Right atrium auricular region (tissue), 2 donors: ENCODE results near the gene PLBD1. TPM values are rescaled to one million over a fixed set of nuclear protein-coding genes. Genes with fewer than 3 reads are reported as not detected.

ENCODE experiments used
- DNase-seq: peaks from one replicate; pipeline ENCODE4 v3.0.0-alpha.2; 2019; ENCODE audit warnings: low spot score
- H3K27ac ChIP-seq, 2 donors: fragments of 200-600 bp; sonication (generic); 1 replicate in 1 of 2; 2 replicates in 1 of 2; pipeline ENCODE4 v1.5.1; 2016 to 2019
- H3K27me3 ChIP-seq, 2 donors: fragments of 200-600 bp; sonication (generic); one replicate each; pipeline versions ENCODE4 v1.5.1 to v1.6.0; 2017 to 2019
- H3K36me3 ChIP-seq: fragments of 200-600 bp; sonication (generic); one replicate; pipeline ENCODE4 v1.5.1; 2016
- H3K4me1 ChIP-seq, 2 donors: fragments of 200-600 bp; sonication (generic); one replicate each; pipeline versions ENCODE4 v1.5.1 to v1.6.0; 2017 to 2019
- H3K4me3 ChIP-seq, 2 donors: fragments of 200-600 bp; sonication (generic); 1 replicate in 1 of 2; 2 replicates in 1 of 2; pipeline ENCODE4 v1.5.1; 2017 to 2019; ENCODE audit warnings: mild to moderate bottlenecking in 1 of 2, moderate library complexity in 1 of 2
- H3K9me3 ChIP-seq, 2 donors: fragments of 200-600 bp; sonication (generic); one replicate each; pipeline ENCODE4 v1.5.1; 2019
- total RNA-seq, 2 donors: library from RNA; depleted of rRNA; stranded (reverse); fragments of >200 nt; gene quantifications; one replicate each; pipeline ENCODE4 v1.1.0, GENCODE V29; 2016
- TF ChIP-seq, protein P1 (sequence below), 2 donors: fragments of 200-600 bp; sonication (generic); IDR thresholded peaks; one replicate each; pipeline ENCODE4 v1.5.1; 2019; ENCODE audit warnings: antibody characterized with exemption in 2 of 2

Gene PLBD1, protein sequence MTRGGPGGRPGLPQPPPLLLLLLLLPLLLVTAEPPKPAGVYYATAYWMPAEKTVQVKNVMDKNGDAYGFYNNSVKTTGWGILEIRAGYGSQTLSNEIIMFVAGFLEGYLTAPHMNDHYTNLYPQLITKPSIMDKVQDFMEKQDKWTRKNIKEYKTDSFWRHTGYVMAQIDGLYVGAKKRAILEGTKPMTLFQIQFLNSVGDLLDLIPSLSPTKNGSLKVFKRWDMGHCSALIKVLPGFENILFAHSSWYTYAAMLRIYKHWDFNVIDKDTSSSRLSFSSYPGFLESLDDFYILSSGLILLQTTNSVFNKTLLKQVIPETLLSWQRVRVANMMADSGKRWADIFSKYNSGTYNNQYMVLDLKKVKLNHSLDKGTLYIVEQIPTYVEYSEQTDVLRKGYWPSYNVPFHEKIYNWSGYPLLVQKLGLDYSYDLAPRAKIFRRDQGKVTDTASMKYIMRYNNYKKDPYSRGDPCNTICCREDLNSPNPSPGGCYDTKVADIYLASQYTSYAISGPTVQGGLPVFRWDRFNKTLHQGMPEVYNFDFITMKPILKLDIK
- total RNA-seq = 10 to 100 TPM; 15.1 to 21.5 TPM

DNA sequence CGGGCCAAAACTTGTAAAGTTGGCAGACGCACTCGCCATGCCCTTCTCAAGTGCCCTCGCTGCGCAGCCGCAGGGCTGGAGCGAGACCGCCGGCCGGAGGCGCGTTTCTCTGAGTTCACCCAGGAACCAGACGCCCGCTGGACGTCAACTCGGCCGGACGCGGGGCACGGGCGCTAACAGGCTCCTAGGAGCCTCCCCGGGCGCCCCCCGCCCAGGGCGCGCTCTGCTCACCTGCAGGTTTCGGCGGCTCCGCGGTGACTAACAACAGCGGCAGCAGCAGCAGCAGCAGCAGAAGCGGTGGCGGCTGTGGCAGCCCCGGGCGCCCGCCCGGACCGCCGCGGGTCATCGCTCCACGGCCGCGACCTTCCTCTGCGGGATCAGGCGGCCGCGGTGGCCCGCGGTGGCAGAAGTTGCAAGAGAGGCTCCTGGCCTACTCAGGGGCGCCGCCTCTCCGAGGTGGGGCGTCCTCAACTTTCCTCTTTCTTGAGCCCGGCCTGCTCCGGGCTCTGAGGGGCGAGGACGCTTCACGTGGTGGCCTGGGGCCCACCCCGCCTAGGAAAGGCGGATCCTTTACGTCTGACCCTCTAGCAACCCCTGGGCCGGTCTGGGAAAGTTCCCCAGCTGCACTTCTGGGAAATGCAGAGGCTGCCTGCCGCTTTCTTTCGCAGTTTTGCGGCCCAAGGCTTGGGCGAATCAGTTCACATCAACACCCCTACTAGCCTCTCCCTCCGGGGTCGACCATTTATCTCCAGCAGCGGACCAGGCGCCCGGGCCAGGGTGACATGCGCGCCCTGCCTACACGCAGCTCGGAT is at the start of gene PLBD1:
PLBD1 (minus strand) TSS at position 533 of the 812 bp plus-strand sequence; CDS start at position 346, 187 bp downstream.
- H3K4me1 ChIP-seq = peaks cover 0 to 15% of the 10 kb centered on the region in 2 donors
- TF ChIP-seq, protein P1, sequence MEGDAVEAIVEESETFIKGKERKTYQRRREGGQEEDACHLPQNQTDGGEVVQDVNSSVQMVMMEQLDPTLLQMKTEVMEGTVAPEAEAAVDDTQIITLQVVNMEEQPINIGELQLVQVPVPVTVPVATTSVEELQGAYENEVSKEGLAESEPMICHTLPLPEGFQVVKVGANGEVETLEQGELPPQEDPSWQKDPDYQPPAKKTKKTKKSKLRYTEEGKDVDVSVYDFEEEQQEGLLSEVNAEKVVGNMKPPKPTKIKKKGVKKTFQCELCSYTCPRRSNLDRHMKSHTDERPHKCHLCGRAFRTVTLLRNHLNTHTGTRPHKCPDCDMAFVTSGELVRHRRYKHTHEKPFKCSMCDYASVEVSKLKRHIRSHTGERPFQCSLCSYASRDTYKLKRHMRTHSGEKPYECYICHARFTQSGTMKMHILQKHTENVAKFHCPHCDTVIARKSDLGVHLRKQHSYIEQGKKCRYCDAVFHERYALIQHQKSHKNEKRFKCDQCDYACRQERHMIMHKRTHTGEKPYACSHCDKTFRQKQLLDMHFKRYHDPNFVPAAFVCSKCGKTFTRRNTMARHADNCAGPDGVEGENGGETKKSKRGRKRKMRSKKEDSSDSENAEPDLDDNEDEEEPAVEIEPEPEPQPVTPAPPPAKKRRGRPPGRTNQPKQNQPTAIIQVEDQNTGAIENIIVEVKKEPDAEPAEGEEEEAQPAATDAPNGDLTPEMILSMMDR (IDR thresholded peaks at IDR 0.05) = no peak
- peak; percentile 76 for DNase-seq
- H3K9me3 ChIP-seq = no peaks in the 10 kb centered on the region
- no peaks in the 10 kb centered on the region for H3K27me3 ChIP-seq
- H3K27ac ChIP-seq = peak within 1 kb of the TSS; percentile 89 to 90
- H3K4me3 ChIP-seq = peak within 1 kb of the TSS; percentile 61 to 69
- H3K36me3 ChIP-seq = no peaks in the 10 kb centered on the region

DNA sequence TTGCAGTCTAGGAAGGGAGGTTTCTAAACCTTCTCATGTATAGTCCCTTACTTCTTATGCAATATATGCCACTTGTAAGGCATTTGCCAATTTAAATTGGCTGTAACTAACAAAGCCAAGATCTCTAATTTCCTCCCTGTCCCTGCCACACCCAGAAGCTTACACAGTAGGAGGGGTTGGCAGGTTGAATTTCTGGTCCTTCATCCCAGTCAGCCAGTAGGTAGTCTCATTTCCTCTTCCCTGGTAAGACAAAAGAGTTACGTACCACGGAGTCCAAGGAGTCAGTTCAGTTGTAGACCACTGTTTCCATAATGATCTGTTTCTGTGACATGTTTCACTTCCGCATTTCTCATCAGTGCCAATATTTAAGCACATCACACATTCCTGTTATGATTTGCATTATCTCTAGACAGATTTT is 47.0 kb upstream of the PLBD1 start:
- peaks cover 0 to 17% of the 10 kb centered on the region in 2 donors for H3K4me1 ChIP-seq
- H3K9me3 ChIP-seq = peaks cover 0 to 10% of the 10 kb centered on the region in 2 donors
- no peaks in the 10 kb centered on the region for H3K36me3 ChIP-seq
- TF ChIP-seq, protein P1 (IDR thresholded peaks at IDR 0.05) = no peak
- H3K27me3 ChIP-seq = no peaks in the 10 kb centered on the region
- no peak overlapping the region for H3K27ac ChIP-seq
- no peak for DNase-seq
- no peak overlapping the region for H3K4me3 ChIP-seq

DNA sequence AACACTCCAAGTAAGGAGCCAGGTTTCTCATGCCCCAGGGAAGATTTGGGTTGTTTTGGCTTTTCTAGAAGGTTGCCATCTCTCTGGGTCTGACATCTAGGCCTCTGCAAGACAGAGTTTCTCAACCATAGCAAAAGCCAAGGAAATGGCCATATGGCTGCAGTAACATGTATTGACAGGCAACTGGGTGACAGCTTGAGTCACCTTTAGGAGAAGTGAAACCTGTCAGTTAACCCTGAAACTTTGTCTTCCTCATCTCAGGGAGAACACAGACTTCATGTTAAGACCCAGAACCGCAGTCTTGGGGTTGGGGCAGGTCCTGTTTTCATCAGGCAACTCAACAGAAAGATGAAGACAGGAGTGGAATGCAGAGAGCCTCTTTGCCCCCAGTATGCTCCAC is 46.0 kb upstream of the PLBD1 start:
- TF ChIP-seq, protein P1 (IDR thresholded peaks at IDR 0.05) = no peak
- Histone ChIP-seq H3K4me1 (peaks cover 0 to 17% of the 10 kb centered on the region in 2 donors), H3K36me3 (no peaks in the 10 kb centered on the region), H3K27me3 (no peaks in the 10 kb centered on the region), H3K4me3 (no peak overlapping the region), H3K27ac (peak overlapping the region in 1 of 2 donors; percentile 32), H3K9me3 (peaks cover 0 to 13% of the 10 kb centered on the region in 2 donors)
- no peak for DNase-seq

DNA sequence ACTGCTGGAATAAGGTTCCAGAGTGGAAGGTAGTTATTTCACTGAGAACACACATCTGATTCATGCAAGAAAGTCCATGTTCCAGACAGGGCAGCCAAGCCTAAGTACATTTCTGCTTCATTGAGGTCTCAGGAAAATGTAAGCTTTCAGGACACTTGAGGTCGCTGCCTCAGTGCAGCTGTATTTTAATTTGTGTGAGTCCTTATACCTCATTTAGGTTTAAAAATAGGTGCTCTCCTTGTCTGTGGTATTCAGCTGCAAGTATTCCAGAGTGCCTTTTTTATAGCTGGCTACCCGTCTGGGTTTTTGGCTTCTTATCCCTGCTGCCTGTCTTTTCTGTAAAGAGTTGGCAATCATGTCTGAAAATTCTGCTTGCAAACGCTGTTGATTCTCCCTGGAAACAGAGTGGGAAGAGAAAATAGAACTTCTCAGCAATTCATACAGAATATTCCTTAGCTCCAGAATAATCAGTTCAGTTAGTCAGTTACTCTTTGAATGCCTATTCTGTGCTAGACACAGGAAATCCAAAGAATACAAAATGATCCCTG is 45.3 kb upstream of the PLBD1 start:
- no peaks in the 10 kb centered on the region for H3K36me3 ChIP-seq
- no peak overlapping the region for H3K4me3 ChIP-seq
- H3K27ac ChIP-seq = peak overlapping the region in 1 of 2 donors; percentile 32
- peaks cover 0 to 17% of the 10 kb centered on the region in 2 donors for H3K4me1 ChIP-seq
- DNase-seq = no peak
- H3K27me3 ChIP-seq = no peaks in the 10 kb centered on the region
- TF ChIP-seq, protein P1 (IDR thresholded peaks at IDR 0.05) = no peak
- H3K9me3 ChIP-seq = peaks cover 0 to 19% of the 10 kb centered on the region in 2 donors

DNA sequence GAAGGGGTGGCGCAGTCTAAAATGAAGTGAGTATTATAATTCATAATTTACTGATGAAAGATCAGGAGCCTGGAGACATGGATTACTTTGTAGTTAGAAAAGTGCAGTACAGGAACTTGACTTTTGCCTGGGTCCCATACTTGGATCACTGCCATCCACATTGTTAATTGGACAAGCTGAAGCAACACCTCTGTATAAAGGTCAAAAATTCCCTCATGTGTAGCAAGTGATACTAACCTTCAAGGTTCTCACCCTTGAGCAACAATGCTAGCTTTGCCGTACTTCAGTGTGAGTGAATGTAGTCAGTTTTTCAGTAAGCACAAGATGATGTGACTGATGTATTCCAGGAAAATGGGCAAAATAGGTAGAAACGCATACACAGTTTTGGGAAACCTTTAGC is 44.6 kb upstream of the PLBD1 start:
- H3K36me3 ChIP-seq = no peaks in the 10 kb centered on the region
- no peak overlapping the region for H3K27ac ChIP-seq
- no peaks in the 10 kb centered on the region for H3K27me3 ChIP-seq
- peaks cover 0 to 24% of the 10 kb centered on the region in 2 donors for H3K9me3 ChIP-seq
- H3K4me1 ChIP-seq = peaks cover 0 to 17% of the 10 kb centered on the region in 2 donors
- no peak for DNase-seq
- no peak overlapping the region for H3K4me3 ChIP-seq
- TF ChIP-seq, protein P1 (IDR thresholded peaks at IDR 0.05) = no peak
